Loucy (cell line): ENCODE results near the gene SMOC1.

ENCODE experiments used
- CTCF ChIP-seq: fragments of 200-600 bp; sonication (generic); conservative IDR thresholded peaks from 2 replicates; pipeline ENCODE4 v1.5.1; 2014; ENCODE audit warnings: mild to moderate bottlenecking, antibody characterized with exemption, low read length
- EZH2phosphoT487 ChIP-seq: fragments of 200-600 bp; IDR thresholded peaks from 2 replicates; pipeline ENCODE4 v1.6.1; 2018; ENCODE audit warnings: antibody characterized with exemption, mild to moderate bottlenecking, moderate library complexity, borderline replicate concordance

GRCh38 chr14:70059545-70059944, 180.3 kb downstream of the SMOC1 start:
- no peak for TF ChIP-seq CTCF
- TF ChIP-seq EZH2phosphoT487: no peak
